ENCODE measurements around the gene SORL1-AS1.

SORL1-AS1 gene

GRCh38 chr11:121435551-121436511 is 16.9 kb downstream of the SORL1-AS1 start:
- H4K20me1 ChIP-seq (replicated peaks; ENCODE audit: control insufficient read depth, extremely low read depth, insufficient read depth, low read length) = no peaks in the 10 kb centered on the region
- H3K4me2 ChIP-seq (ENCODE audit: insufficient read depth, low read length) = no peak overlapping the region
- ChIA-PET POLR2A (no interaction called here), CTCF (interaction anchor here (1.0 to 1.1 kb wide), 2 partner anchors 11 to 156 kb away, joined by 3 read pairs; no protein-coding TSS in a partner anchor)
- H3K4me1 ChIP-seq (ENCODE audit: control insufficient read depth, extremely low read depth, insufficient read depth, low read length) = no peaks in the 10 kb centered on the region
- FAIRE-seq = no peak
- intact Hi-C loops (cut with micrococcal nuclease) = no loop called here
- no peaks in the 10 kb centered on the region for H3K36me3 ChIP-seq (ENCODE audit: control insufficient read depth in 2 of 2, extremely low read depth in 1 of 2, insufficient read depth in 2 of 2, low read length in 2 of 2)
- H3K79me2 ChIP-seq (ENCODE audit: control insufficient read depth, insufficient read depth, low read length) = no peaks in the 10 kb centered on the region
- no peak overlapping the region for H3K27ac ChIP-seq (ENCODE audit: insufficient read depth, low read depth, low read length)
- no peak overlapping the region for H2AFZ ChIP-seq (ENCODE audit: low read depth, low read length)
- dilution Hi-C loops (cut with MboI; ENCODE audit: extremely low pct_ligation_motif_present, low sequenced_read_pairs) = no loop called here
- no TSS peak for BruUV-seq (replicated peaks)
- H3K27me3 ChIP-seq (ENCODE audit: control insufficient read depth in 2 of 2, insufficient read depth in 2 of 2, low read length in 2 of 2) = peaks cover 0 to 3% of the 10 kb centered on the region in 2 experiments
- H3K9ac ChIP-seq (replicated peaks; ENCODE audit: extremely low read depth, insufficient read depth, low read length) = no peak overlapping the region
- TF ChIP-seq MAX (IDR thresholded peaks at IDR 0.05; ENCODE audit: insufficient read depth, insufficient read length) (no peak), CTCF (IDR thresholded peaks at IDR 0.05; ENCODE audit: extremely low read depth in 1 of 2, insufficient read depth in 1 of 2, low read depth in 1 of 2, low read length in 2 of 2) (no peak), EZH2 (IDR thresholded peaks at IDR 0.05; ENCODE audit: borderline replicate concordance, low read depth, low read length, severe bottlenecking) (no peak), GATA2 (IDR thresholded peaks at IDR 0.05; ENCODE audit: insufficient read depth, insufficient read length, low read depth, low read length) (no peak)
- no peak overlapping the region for H3K4me3 ChIP-seq (replicated peaks in 1 of 3; ENCODE audit: insufficient read depth in 1 of 3, low read depth in 1 of 3, low read length in 3 of 3)
- H3K9me3 ChIP-seq (replicated peaks; ENCODE audit: control insufficient read depth, insufficient read depth, low read length) = no peaks in the 10 kb centered on the region
- DNase-seq (ENCODE audit: low read depth, low spot score) = no peak
- H3K9me1 ChIP-seq (replicated peaks; ENCODE audit: control insufficient read depth, extremely low read depth, insufficient read depth, low read length) = no peaks in the 10 kb centered on the region
